HEK293 (cell line): ENCODE measurements around the gene ILRUN.

Source experiments
- BCL11A ChIP-seq: fragments of 450-650 bp; formaldehyde crosslinking; IDR thresholded peaks from 2 replicates; pipeline ENCODE4 v1.5.1; 2016; ENCODE audit warnings: low read depth, missing biosample characterization, missing genetic modification characterization
- ZNF48 ChIP-seq: fragments of 450-650 bp; formaldehyde crosslinking; IDR thresholded peaks from 2 replicates; pipeline ENCODE4 v1.5.1; 2016; ENCODE audit warnings: missing biosample characterization, missing genetic modification characterization
- ZNF530 ChIP-seq: fragments of 450-650 bp; formaldehyde crosslinking; IDR thresholded peaks from 2 replicates; pipeline ENCODE4 v1.5.1; 2016; ENCODE audit warnings: low read depth, missing biosample characterization, missing genetic modification characterization
- ZNF843 ChIP-seq: fragments of 450-650 bp; formaldehyde crosslinking; IDR thresholded peaks from 2 replicates; pipeline ENCODE4 v1.5.1; 2016; ENCODE audit warnings: missing biosample characterization, missing genetic modification characterization
- ZSCAN23 ChIP-seq: fragments of 450-650 bp; formaldehyde crosslinking; IDR thresholded peaks from 2 replicates; pipeline ENCODE4 v1.5.1; 2016; ENCODE audit warnings: missing biosample characterization, missing genetic modification characterization
- TF ChIP-seq, protein P1 (sequence below): fragments of 450-650 bp; formaldehyde crosslinking; IDR thresholded peaks from 2 replicates; pipeline ENCODE4 v1.5.1; 2017; ENCODE audit warnings: missing biosample characterization, missing genetic modification characterization
- TF ChIP-seq, protein P2 (sequence below): fragments of 450-650 bp; formaldehyde crosslinking; IDR thresholded peaks from 2 replicates; pipeline ENCODE4 v1.5.1; 2016; ENCODE audit warnings: missing biosample characterization, missing genetic modification characterization

DNA sequence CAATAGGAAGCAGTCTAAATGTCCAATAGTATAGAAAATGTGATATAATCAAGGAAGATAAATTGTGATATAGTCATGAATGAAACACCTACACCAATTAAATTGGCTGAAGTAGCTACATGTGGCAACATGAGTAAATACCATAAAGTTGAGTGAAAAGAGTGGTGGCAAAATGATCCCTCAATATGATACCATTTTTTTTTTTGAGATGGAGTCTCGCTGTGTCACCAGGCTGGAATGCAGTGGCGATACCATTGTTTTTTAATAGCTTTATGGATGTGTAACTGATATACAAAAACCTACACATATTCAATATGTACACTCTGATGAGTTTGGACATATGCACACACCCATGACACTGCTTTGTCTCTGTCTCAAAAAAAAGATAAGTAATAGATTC lies 20.9 kb upstream of the ILRUN start:
- TF ChIP-seq, protein P1, sequence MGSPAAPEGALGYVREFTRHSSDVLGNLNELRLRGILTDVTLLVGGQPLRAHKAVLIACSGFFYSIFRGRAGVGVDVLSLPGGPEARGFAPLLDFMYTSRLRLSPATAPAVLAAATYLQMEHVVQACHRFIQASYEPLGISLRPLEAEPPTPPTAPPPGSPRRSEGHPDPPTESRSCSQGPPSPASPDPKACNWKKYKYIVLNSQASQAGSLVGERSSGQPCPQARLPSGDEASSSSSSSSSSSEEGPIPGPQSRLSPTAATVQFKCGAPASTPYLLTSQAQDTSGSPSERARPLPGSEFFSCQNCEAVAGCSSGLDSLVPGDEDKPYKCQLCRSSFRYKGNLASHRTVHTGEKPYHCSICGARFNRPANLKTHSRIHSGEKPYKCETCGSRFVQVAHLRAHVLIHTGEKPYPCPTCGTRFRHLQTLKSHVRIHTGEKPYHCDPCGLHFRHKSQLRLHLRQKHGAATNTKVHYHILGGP (tag by site-specific recombination), result no peak
- TF ChIP-seq ZNF530 (tag by site-specific recombination), result no peak
- no peak for TF ChIP-seq ZNF843 (tag by site-specific recombination)
- TF ChIP-seq ZNF48 (tag by site-specific recombination), result no peak
- no peak for TF ChIP-seq BCL11A (tag by site-specific recombination)
- TF ChIP-seq, protein P2, sequence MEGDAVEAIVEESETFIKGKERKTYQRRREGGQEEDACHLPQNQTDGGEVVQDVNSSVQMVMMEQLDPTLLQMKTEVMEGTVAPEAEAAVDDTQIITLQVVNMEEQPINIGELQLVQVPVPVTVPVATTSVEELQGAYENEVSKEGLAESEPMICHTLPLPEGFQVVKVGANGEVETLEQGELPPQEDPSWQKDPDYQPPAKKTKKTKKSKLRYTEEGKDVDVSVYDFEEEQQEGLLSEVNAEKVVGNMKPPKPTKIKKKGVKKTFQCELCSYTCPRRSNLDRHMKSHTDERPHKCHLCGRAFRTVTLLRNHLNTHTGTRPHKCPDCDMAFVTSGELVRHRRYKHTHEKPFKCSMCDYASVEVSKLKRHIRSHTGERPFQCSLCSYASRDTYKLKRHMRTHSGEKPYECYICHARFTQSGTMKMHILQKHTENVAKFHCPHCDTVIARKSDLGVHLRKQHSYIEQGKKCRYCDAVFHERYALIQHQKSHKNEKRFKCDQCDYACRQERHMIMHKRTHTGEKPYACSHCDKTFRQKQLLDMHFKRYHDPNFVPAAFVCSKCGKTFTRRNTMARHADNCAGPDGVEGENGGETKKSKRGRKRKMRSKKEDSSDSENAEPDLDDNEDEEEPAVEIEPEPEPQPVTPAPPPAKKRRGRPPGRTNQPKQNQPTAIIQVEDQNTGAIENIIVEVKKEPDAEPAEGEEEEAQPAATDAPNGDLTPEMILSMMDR (tag by site-specific recombination), result no peak
- TF ChIP-seq ZSCAN23 (tag by site-specific recombination), result no peak
